HL-60 (cell line): ENCODE results near the gene ATP5F1E.

Source experiments
- DNase-seq, 2 experiments: peaks; one replicate each; pipeline ENCODE4 v3.0.0-alpha.2; 2010 to 2020; ENCODE audit warnings: low read depth in 1 of 2, low spot score in 1 of 2
- H3K27ac ChIP-seq: fragments of 250-450 bp; sonication (Bioruptor Pico); replicated peaks from 2 replicates; pipeline ENCODE4 v1.5.1; 2020; ENCODE audit warnings: mild to moderate bottlenecking, moderate library complexity
- H3K27me3 ChIP-seq: fragments of 250-450 bp; sonication (Bioruptor Pico); 2 replicates; pipeline ENCODE4 v1.5.1; 2021; ENCODE audit warnings: mild to moderate bottlenecking, moderate library complexity; ENCODE audit not compliant: insufficient read depth, poor library complexity, severe bottlenecking
- H3K4me3 ChIP-seq: replicated peaks from 2 replicates; pipeline ENCODE4 v1.5.1; 2011; ENCODE audit warnings: mild to moderate bottlenecking, control low read depth, low read length; ENCODE audit not compliant: insufficient read depth
- GABPA ChIP-seq: IDR thresholded peaks from 2 replicates; pipeline ENCODE4 v1.6.1; 2012; ENCODE audit warnings: low read depth
- POLR2AphosphoS5 ChIP-seq: IDR thresholded peaks from 2 replicates; pipeline ENCODE4 v1.6.1; 2012; ENCODE audit warnings: low read depth
- SPI1 ChIP-seq: IDR thresholded peaks from 2 replicates; pipeline ENCODE4 v1.6.1; 2012; ENCODE audit warnings: low read depth, mild to moderate bottlenecking, borderline replicate concordance
- TF ChIP-seq, protein P1 (sequence below): IDR thresholded peaks from one replicate; pipeline ENCODE4 v1.5.1; 2011; ENCODE audit warnings: low read length, control low read depth, inconsistent platforms; ENCODE audit not compliant: insufficient read depth
- TF ChIP-seq, protein P2 (sequence below): IDR thresholded peaks from 2 replicates; pipeline ENCODE4 v1.6.1; 2012; ENCODE audit warnings: low read depth; ENCODE audit not compliant: insufficient replicate concordance

Gene ATP5F1E

DNA sequence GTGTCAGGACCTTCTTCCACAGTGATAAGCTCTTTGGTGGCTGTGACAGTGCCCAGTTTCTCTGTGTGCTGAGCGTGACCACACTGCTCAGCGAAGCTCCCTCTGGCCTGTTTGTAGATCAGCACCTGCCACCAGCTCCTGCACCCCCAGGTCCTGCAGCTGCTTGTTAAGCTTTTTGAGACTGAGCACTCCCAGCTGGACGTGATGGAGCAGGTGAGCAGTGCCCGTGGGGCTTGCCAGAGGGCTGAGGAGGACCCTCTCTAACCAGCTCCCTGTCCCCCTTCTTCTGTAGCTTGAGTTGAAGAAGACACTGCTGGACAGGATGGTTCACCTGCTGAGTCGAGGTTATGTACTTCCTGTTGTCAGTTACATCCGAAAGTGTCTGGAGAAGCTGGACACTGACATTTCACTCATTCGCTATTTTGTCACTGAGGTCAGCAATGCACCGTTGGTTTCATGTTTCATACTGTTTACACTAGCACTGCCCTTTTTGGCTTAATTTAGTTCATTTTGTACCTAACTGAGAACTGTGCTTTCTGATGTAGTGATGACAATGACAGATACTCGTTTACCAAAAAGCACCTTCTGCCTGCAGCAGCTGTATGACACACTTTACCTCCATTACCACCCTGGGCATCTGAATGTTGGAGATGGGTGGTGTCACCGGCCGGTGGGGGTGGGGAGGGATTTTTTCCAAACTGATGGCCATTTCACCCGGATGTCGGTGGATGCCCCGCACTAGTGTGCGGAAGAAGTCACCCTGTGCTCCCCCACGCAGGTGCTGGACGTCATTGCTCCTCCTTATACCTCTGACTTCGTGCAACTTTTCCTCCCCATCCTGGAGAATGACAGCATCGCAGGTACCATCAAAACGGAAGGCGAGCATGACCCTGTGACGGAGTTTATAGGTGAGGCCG lies 38.5 kb downstream of the ATP5F1E start:
- DNase-seq = no peak
- Histone ChIP-seq H3K4me3 (no peak overlapping the region), H3K27me3 (no peaks in the 10 kb centered on the region), H3K27ac (no peak overlapping the region)
- TF ChIP-seq, protein P1, sequence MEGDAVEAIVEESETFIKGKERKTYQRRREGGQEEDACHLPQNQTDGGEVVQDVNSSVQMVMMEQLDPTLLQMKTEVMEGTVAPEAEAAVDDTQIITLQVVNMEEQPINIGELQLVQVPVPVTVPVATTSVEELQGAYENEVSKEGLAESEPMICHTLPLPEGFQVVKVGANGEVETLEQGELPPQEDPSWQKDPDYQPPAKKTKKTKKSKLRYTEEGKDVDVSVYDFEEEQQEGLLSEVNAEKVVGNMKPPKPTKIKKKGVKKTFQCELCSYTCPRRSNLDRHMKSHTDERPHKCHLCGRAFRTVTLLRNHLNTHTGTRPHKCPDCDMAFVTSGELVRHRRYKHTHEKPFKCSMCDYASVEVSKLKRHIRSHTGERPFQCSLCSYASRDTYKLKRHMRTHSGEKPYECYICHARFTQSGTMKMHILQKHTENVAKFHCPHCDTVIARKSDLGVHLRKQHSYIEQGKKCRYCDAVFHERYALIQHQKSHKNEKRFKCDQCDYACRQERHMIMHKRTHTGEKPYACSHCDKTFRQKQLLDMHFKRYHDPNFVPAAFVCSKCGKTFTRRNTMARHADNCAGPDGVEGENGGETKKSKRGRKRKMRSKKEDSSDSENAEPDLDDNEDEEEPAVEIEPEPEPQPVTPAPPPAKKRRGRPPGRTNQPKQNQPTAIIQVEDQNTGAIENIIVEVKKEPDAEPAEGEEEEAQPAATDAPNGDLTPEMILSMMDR = no peak
- TF ChIP-seq, protein P2, sequence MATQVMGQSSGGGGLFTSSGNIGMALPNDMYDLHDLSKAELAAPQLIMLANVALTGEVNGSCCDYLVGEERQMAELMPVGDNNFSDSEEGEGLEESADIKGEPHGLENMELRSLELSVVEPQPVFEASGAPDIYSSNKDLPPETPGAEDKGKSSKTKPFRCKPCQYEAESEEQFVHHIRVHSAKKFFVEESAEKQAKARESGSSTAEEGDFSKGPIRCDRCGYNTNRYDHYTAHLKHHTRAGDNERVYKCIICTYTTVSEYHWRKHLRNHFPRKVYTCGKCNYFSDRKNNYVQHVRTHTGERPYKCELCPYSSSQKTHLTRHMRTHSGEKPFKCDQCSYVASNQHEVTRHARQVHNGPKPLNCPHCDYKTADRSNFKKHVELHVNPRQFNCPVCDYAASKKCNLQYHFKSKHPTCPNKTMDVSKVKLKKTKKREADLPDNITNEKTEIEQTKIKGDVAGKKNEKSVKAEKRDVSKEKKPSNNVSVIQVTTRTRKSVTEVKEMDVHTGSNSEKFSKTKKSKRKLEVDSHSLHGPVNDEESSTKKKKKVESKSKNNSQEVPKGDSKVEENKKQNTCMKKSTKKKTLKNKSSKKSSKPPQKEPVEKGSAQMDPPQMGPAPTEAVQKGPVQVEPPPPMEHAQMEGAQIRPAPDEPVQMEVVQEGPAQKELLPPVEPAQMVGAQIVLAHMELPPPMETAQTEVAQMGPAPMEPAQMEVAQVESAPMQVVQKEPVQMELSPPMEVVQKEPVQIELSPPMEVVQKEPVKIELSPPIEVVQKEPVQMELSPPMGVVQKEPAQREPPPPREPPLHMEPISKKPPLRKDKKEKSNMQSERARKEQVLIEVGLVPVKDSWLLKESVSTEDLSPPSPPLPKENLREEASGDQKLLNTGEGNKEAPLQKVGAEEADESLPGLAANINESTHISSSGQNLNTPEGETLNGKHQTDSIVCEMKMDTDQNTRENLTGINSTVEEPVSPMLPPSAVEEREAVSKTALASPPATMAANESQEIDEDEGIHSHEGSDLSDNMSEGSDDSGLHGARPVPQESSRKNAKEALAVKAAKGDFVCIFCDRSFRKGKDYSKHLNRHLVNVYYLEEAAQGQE = no peak

DNA sequence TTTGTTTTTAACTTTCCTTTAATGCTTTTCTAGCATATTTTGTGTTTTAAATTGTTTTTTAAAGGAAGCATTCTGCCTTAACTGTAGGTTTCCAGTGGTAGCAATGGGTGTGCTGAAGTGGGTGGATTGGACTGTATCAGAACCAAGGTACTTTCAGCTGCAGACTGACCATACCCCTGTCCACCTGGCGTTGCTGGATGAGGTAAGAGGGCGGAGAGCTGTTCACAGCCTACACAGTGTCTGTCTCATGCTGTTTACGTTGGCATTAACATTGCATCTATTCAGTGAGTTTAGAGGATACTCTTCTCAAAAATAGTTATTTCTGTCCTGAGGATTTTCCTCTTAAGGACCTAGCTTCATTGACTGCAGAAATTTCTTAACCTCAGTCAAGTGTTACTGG lies 39.2 kb downstream of the ATP5F1E start:
- TF ChIP-seq GABPA = no peak
- TF ChIP-seq, protein P1 = no peak
- no peak for TF ChIP-seq SPI1
- TF ChIP-seq, protein P2 = no peak
- TF ChIP-seq POLR2AphosphoS5 = no peak

DNA sequence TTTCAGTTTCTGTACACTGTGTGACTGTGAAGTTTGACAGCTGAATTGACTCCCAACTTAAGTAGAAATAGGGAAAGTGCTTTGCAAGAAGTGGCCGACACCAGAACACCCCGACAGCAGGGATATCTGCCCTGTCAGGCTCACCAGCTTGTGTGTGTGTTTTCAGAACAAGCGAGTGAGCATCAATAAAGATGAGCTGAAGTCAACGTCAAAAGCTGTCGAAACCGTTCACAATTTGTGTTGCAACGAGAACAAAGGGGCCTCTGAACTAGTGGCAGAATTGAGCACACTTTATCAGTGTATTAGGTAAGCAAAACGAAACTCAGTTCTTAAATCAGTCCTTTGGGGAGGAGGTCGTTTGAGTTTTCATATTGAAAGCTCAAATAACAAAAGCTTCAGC lies 40.4 kb downstream of the ATP5F1E start:
- TF ChIP-seq POLR2AphosphoS5 (no peak), GABPA (no peak), SPI1 (no peak)
- TF ChIP-seq, protein P2 = no peak
- TF ChIP-seq, protein P1 = no peak

More for the DNA sequence above, 39.2 kb downstream of the ATP5F1E start:
- Histone ChIP-seq H3K4me3 (no peak overlapping the region), H3K27me3 (no peaks in the 10 kb centered on the region), H3K27ac (no peak overlapping the region)
- no peak for DNase-seq

More for the DNA sequence above, 40.4 kb downstream of the ATP5F1E start:
- Histone ChIP-seq H3K4me3 (no peak overlapping the region), H3K27ac (no peak overlapping the region), H3K27me3 (no peaks in the 10 kb centered on the region)
- no peak for DNase-seq
